Islet of Langerhans (tissue), 1 donor: ENCODE measurements around the gene PCBP4.

Experiments
- FAIRE-seq: peaks from one replicate; lab custom pipeline; 2011; peaks lifted over from hg19 to GRCh38; lab: Jason Lieb, UNC

PCBP4 gene

GRCh38 chr3:51970606-51971300, 3.5 kb upstream of the PCBP4 start:
- no peak for FAIRE-seq

GRCh38 chr3:51969841-51970240, 2.6 kb upstream of the PCBP4 start:
- no peak for FAIRE-seq

- FAIRE-seq: no peak
These were observed 1.8 kb upstream of the PCBP4 start for GRCh38 chr3:51968883-51969678.

- FAIRE-seq: no peak
These were observed 1.0 kb upstream of the PCBP4 start for GRCh38 chr3:51968170-51968775.

- no peak for FAIRE-seq
These were observed 301 bp downstream of the PCBP4 start for GRCh38 chr3:51966922-51967383.

GRCh38 chr3:51966486-51966885, 768 bp downstream of the PCBP4 start:
- FAIRE-seq: no peak

- FAIRE-seq: no peak
These were observed 1.2 kb downstream of the PCBP4 start for GRCh38 chr3:51966016-51966415.

- FAIRE-seq: no peak
These were observed 2.7 kb downstream of the PCBP4 start for GRCh38 chr3:51964521-51964920.

- FAIRE-seq: no peak
These were observed 3.3 kb downstream of the PCBP4 start for GRCh38 chr3:51963951-51964451.

GRCh38 chr3:51962854-51963530, 4.3 kb downstream of the PCBP4 start:
- no peak for FAIRE-seq

- FAIRE-seq: no peak
These were observed 5.4 kb downstream of the PCBP4 start for GRCh38 chr3:51961602-51962569.

GRCh38 chr3:51961011-51961410, 6.2 kb downstream of the PCBP4 start:
- no peak for FAIRE-seq

- FAIRE-seq: no peak
These were observed 6.9 kb downstream of the PCBP4 start for GRCh38 chr3:51960386-51960785.

GRCh38 chr3:51959651-51960050, 7.6 kb downstream of the PCBP4 start:
- FAIRE-seq: no peak

- FAIRE-seq: no peak
These were observed 8.4 kb downstream of the PCBP4 start for GRCh38 chr3:51958603-51959521.

- no peak for FAIRE-seq
These were observed 9.6 kb downstream of the PCBP4 start for GRCh38 chr3:51957520-51958205.

GRCh38 chr3:51955893-51956770, 11.1 kb downstream of the PCBP4 start:
- no peak for FAIRE-seq

- no peak for FAIRE-seq
These were observed 11.9 kb downstream of the PCBP4 start, which contains the start of gene GPR62 for GRCh38 chr3:51955175-51955892. Gene GPR62 (plus strand): TSS chr3:51955381. CDS start chr3:51955653, 272 bp downstream.
